Measurements from ENCODE around the gene PIBF1.

PIBF1 gene

GRCh38 chr13:72986197-72986596, 204.3 kb downstream of the PIBF1 start:
- Histone ChIP-seq H3K79me2 (no peaks in the 10 kb centered on the region), H3K4me1 (no peaks in the 10 kb centered on the region), H3K4me2 (ENCODE audit: low read length) (no peak overlapping the region), H3K4me3 (ENCODE audit: low read depth, low read length) (no peak overlapping the region), H3K9me3 (ENCODE audit: control insufficient read depth, low read length) (no peaks in the 10 kb centered on the region), H2AFZ (no peak overlapping the region), H3K27me3 (ENCODE audit: control insufficient read depth, insufficient read depth, low read length) (no peaks in the 10 kb centered on the region), H3K9ac (no peak overlapping the region), H3K27ac (no peak overlapping the region), H3K36me3 (ENCODE audit: control insufficient read depth, insufficient read depth, low read length) (no peaks in the 10 kb centered on the region)
- no peak for TF ChIP-seq CTCF (IDR thresholded peaks at IDR 0.05)

GRCh38 chr13:72990953-72991352, 209.0 kb downstream of the PIBF1 start:
- H3K9me3 ChIP-seq (ENCODE audit: control insufficient read depth, low read length) = no peaks in the 10 kb centered on the region
- H3K4me3 ChIP-seq (ENCODE audit: low read depth, low read length) = no peak overlapping the region
- H3K4me1 ChIP-seq = no peaks in the 10 kb centered on the region
- no peak overlapping the region for H3K9ac ChIP-seq
- H3K27me3 ChIP-seq (ENCODE audit: control insufficient read depth, insufficient read depth, low read length) = no peaks in the 10 kb centered on the region
- no peak overlapping the region for H3K4me2 ChIP-seq (ENCODE audit: low read length)
- TF ChIP-seq CTCF (IDR thresholded peaks at IDR 0.05) = no peak
- no peak overlapping the region for H2AFZ ChIP-seq
- H3K79me2 ChIP-seq = no peaks in the 10 kb centered on the region
- H3K27ac ChIP-seq = no peak overlapping the region
- no peaks in the 10 kb centered on the region for H3K36me3 ChIP-seq (ENCODE audit: control insufficient read depth, insufficient read depth, low read length)

- H3K4me2 ChIP-seq (ENCODE audit: low read length) = no peak overlapping the region
- H3K79me2 ChIP-seq = no peaks in the 10 kb centered on the region
- H2AFZ ChIP-seq = no peak overlapping the region
- H3K9ac ChIP-seq = no peak overlapping the region
- H3K4me1 ChIP-seq = no peaks in the 10 kb centered on the region
- no peak overlapping the region for H3K4me3 ChIP-seq (ENCODE audit: low read depth, low read length)
- no peaks in the 10 kb centered on the region for H3K36me3 ChIP-seq (ENCODE audit: control insufficient read depth, insufficient read depth, low read length)
- H3K9me3 ChIP-seq (ENCODE audit: control insufficient read depth, low read length) = no peaks in the 10 kb centered on the region
- TF ChIP-seq CTCF (IDR thresholded peaks at IDR 0.05) = no peak
- no peaks in the 10 kb centered on the region for H3K27me3 ChIP-seq (ENCODE audit: control insufficient read depth, insufficient read depth, low read length)
- H3K27ac ChIP-seq = no peak overlapping the region
These were observed 216.1 kb downstream of the PIBF1 start for GRCh38 chr13:72998012-72998411.

GRCh38 chr13:73000027-73000674, 218.2 kb downstream of the PIBF1 start:
- H3K36me3 ChIP-seq (ENCODE audit: control insufficient read depth, insufficient read depth, low read length) = no peaks in the 10 kb centered on the region
- H2AFZ ChIP-seq = no peak overlapping the region
- H3K4me3 ChIP-seq (ENCODE audit: low read depth, low read length) = no peak overlapping the region
- no peaks in the 10 kb centered on the region for H3K4me1 ChIP-seq
- H3K4me2 ChIP-seq (ENCODE audit: low read length) = no peak overlapping the region
- TF ChIP-seq CTCF (IDR thresholded peaks at IDR 0.05) = no peak
- H3K27ac ChIP-seq = no peak overlapping the region
- H3K79me2 ChIP-seq = no peaks in the 10 kb centered on the region
- H3K9ac ChIP-seq = no peak overlapping the region
- no peaks in the 10 kb centered on the region for H3K27me3 ChIP-seq (ENCODE audit: control insufficient read depth, insufficient read depth, low read length)
- no peaks in the 10 kb centered on the region for H3K9me3 ChIP-seq (ENCODE audit: control insufficient read depth, low read length)

- no peak overlapping the region for H3K4me2 ChIP-seq (ENCODE audit: low read length)
- H3K27me3 ChIP-seq (ENCODE audit: control insufficient read depth, insufficient read depth, low read length) = no peaks in the 10 kb centered on the region
- H3K79me2 ChIP-seq = no peaks in the 10 kb centered on the region
- no peaks in the 10 kb centered on the region for H3K4me1 ChIP-seq
- H3K36me3 ChIP-seq (ENCODE audit: control insufficient read depth, insufficient read depth, low read length) = no peaks in the 10 kb centered on the region
- H3K4me3 ChIP-seq (ENCODE audit: low read depth, low read length) = no peak overlapping the region
- no peaks in the 10 kb centered on the region for H3K9me3 ChIP-seq (ENCODE audit: control insufficient read depth, low read length)
- H2AFZ ChIP-seq = no peak overlapping the region
- H3K27ac ChIP-seq = no peak overlapping the region
- no peak for TF ChIP-seq CTCF (IDR thresholded peaks at IDR 0.05)
- H3K9ac ChIP-seq = no peak overlapping the region
These were observed 220.0 kb downstream of the PIBF1 start for GRCh38 chr13:73001971-73002370.

Measured in parathyroid adenoma (tissue), 2 donors.